Dedifferentiated amniotic fluid mesenchymal stem cell (primary cell): ENCODE results near the gene ZNF142.

Experiments
- DNase-seq: peaks from one replicate; pipeline ENCODE4 v3.0.0-alpha.2; 2016; ENCODE audit errors: extremely low spot score

ZNF142 gene

DNA sequence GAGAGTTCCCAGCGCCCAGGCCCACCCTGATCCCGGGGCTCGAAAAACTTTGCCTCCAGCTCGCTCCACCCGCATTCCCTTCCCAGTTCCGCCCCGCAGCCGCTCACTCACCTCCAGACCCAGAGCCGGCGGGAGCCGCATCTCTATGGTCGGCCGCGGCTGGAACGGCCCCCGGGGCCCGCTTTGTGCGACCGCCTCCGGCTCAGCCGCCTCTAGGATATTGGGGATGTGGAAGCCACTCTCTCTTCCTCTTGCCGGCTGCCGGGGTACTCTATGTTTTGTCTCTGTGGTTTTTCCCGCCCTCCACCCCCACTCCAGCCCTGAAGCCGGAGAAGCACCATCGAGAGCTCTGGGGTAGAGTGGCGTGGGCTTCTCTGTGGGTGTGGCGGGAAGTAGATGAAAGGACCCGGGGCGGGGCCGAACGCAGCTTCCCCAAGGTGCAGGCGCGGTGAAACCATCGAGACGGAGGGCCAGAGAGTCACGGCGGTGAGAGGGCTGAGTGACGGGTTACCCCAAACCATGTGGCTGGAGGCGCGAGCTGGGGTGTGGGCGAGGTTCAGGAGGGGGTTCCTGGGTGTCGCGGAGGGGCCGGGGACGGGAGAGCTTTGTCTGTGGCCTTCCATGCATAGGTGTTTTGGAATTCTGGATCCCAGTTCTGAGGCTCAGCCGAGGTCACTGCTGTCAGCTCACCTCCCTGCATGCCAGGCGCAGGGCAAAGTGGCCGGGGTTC, at the start of gene ZNF142, which contains the start of gene BCS1L:
Gene ZNF142 (minus strand): TSS at position 366 of the 730 bp plus-strand sequence. CDS start 3,194 bp downstream, outside the sequence.
Gene BCS1L (plus strand): TSS at position 426 of the 730 bp plus-strand sequence. CDS start 1,305 bp downstream, outside the sequence.
- DNase-seq, result peak; percentile 62

- no peak for DNase-seq
Observed at GRCh38 chr2:218708086-218708485, 48.7 kb upstream of the ZNF142 start.

GRCh38 chr2:218703341-218703740, 43.9 kb upstream of the ZNF142 start:
- no peak for DNase-seq

DNA sequence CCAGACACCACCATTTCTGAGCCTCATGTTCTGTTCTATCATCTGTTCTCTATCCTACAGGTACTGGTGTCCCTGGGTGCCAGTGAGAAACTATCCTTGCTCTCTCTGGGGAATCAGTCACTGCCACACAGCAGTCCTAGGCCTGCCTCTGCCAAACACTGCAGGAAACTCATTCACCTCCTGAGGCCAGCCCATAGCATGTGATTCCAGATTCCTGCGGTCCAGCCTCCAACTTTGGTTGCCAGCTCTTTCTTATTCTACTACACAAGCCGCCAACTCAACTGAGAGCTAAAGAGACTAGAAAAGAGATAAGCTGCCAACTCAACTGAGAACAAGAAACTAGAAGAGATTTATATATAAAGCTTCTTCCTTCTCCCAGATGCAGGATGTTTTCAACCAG, 42.4 kb upstream of the ZNF142 start:
- DNase-seq, result no peak

DNA sequence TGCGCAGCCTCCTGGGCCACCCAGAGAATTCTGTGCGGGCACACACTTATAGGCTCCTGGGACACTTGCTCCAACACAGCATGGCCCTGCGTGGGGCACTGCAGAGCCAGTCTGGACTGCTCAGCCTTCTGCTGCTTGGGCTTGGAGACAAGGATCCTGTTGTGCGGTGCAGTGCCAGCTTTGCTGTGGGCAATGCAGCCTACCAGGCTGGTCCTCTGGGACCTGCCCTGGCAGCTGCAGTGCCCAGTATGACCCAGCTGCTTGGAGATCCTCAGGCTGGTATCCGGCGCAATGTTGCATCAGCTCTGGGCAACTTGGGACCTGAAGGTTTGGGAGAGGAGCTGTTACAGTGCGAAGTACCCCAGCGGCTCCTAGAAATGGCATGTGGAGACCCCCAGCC, 39.5 kb upstream of the ZNF142 start:
- no peak for DNase-seq

- no peak for DNase-seq
Observed at GRCh38 chr2:218694405-218695145, 35.2 kb upstream of the ZNF142 start.

DNA sequence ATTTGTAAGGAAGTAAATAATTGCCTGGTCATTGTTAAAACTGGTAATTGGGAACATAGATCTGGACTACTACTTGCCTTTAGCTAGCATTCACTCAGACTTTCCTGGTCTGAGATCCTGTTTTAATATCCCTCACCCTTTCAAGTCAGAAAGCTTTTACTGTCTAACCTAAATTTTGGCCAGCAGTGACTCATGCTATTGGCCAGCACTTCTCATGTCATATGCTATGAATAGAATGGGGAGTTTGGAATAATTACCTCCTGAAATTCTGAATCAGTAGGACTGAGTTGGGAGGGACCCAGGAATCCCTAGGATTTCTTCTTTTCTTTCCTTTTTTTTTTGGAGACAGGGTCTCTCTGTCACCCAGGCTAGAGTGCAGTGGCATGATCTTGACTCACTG, 31.8 kb upstream of the ZNF142 start:
- DNase-seq, result peak; percentile 46

GRCh38 chr2:218687400-218688060, 28.1 kb upstream of the ZNF142 start:
- peak; percentile 82 for DNase-seq

- DNase-seq, result no peak
Observed at GRCh38 chr2:218680061-218680460, 20.6 kb upstream of the ZNF142 start.

- no peak for DNase-seq
Observed at GRCh38 chr2:218679119-218679518, 19.7 kb upstream of the ZNF142 start.

DNA sequence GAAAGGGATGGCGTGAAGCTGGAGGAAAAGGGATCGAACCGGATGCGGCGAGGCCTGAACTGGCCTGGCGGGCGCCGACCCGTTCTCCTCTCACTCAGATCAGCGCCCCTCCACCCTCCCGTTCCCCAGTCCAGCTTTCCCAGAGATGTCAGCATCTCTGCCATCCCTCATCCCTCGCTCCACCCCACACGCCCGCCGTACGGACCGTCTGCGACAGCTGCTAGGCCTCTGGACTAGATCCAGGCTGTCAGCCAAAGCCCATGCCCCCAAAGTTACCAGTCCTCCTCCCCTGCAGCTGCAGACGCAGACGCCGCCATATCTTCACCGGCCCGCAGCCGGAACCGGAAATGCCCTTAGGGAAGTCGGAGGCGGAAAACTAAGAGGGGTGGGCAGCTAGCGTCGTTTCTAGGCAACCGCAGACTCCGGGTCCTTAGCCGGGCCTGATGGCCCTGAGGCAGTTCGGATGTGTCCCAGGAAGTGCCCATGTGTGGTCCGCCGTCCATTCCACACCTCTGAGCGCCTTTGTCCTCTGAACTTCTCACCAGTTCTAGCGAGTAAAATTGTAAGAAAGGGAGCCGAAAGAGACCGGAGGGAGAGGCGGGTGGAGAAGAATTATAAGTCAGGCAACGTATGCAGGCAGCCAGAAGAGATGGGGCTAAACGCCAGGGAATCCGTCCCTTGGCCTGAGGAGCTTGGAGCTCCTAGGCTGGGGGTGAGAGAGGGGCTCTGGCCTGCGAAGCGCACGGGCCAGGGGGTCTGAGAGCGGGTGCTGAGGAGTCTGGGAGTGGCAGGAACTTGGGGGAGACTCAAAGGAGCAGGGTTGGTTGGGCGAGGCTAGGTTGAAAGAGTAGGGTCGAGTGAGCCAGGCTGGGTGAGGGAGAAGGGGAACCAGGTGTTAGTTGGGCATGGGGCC, 12.5 kb upstream of the ZNF142 start, which contains the start of the genes RNF25 and STK36:
Gene RNF25 (minus strand): TSS at position 349 of the 913 bp plus-strand sequence. CDS start 32 bp downstream, at position 317.
Gene STK36 (plus strand): TSS at position 433 of the 913 bp plus-strand sequence. CDS start 744 bp downstream, outside the sequence.
- DNase-seq, result peak; percentile 86

DNA sequence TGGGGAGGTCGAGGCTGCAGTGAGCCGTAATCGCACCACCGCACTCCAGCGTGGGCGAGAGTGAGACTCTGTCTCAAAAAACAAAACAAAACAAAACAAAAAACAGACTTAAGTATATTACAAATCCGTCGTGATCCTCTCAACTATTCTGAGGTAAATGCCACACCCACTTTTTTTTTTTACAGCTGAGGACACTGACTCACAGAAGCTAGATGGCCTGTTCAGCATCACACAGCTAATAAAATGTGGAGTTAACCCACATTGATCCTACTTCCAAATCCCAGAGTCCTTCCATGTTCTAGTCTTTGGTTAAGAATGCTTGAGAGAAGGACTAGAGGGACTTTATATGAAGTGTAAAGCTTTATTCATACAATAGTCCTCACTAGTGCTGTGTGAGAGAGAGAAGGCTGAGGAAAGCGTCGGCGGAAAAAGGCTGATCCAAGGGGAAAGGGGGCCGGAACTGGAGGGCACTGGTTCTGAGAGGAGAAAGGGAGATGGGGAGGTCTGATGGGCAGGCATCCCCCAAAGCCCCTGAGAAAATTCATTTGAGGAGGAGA, 11.8 kb upstream of the ZNF142 start:
- no peak for DNase-seq

DNA sequence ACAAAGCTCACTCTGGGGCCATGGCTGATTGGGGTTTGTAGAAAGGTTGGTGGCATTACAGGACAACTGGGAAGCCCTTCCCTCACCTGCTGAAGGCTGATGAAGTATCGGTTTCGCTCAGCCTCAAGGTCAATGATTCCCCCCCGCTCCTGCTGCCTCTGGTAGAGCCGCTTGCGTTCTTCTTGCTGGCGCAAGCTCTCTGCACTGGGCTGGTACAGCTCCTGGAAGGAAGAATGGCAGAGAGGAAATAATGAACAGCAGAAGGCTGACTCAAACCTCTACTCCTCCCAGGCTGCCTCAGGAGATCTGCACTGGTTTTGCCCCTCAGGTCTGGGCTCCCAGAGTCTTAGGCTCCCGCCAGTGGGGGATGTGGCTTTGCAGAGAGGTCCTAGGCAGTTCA, 5.2 kb upstream of the ZNF142 start:
- no peak for DNase-seq

DNA sequence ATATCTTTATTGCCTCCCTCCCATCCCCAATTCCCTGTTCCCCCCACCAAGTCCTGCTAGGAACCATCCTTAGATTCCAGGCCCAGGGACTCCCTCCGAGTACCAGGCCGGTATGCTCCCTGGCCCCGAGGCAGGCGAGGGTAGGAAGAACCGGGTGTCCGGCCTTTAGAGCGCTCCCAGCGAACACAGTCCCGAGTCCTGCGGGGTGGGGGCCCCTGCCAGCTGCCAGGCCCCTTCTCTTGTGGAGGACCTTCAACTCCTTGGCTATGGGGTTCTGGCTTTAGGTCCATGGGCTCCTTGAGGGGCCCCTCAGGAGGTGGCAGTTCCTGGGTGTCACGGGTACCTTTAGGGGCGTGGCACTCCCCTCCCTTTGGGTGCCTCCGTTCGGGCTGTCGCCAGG, 4.5 kb upstream of the ZNF142 start:
- no peak for DNase-seq

DNA sequence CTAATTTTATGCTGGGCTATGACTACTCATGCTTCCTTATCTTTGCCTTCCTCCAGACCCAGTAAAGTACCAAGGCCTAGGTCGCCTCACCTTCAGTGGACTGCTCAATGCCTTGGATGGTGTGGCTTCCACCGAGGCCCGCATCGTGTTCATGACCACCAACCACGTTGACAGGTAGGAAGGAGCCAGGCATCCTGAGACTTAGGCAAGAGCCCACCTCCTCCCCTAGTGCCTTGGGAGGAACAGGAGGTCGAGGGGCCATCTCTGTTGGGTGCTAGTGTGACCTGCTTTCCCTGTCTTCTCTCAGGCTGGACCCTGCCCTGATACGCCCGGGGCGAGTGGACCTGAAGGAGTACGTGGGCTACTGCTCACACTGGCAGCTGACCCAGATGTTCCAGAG, 3.4 kb upstream of the ZNF142 start:
- DNase-seq, result no peak

- DNase-seq, result no peak
Observed at GRCh38 chr2:218662377-218662776, 3.0 kb upstream of the ZNF142 start.

- no peak for DNase-seq
Observed at GRCh38 chr2:218659988-218660358, 550 bp upstream of the ZNF142 start.

- DNase-seq, result no peak
Observed at GRCh38 chr2:218658671-218659257, 659 bp downstream of the ZNF142 start.

DNA sequence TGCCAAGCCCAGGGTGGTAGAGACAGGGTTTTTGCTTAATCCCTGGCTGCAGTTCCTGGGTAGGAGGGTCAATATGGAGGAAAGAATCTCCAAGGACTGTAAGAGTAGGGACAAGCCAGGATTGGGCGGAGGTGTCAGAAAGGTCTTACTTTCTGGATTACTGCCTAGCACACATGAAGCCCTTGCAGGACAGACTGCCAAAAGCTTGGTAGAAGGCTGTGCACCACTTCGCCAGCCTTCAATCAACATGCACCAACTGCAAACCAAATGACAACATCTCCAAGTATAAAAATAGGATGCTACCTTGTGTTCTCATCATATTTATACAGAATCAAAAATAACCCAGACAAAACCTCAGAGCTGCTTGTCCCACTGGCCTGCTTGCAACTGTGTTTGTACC, 3.7 kb downstream of the ZNF142 start:
- DNase-seq, result no peak

DNA sequence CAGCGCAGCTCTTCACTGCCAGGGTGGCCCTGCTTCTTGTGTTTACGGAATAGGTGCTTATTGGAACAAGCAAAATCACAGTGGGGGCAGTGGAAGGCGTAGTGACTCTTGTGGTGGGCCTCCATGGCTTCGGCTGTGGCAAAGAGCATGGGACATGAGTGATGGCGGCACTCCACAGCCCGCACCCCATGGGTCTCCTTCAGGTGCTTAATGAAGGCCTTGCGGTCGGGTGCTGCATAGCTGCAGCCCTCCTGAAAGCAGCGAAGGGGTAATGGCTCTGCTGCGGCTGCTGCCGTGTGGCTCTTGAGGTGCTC, 10.7 kb downstream of the ZNF142 start:
- DNase-seq, result no peak
